AG09309 (cell line): ENCODE results near the gene CEP112.

Experiments used
- DNase-seq: peaks from one replicate; pipeline ENCODE4 v3.0.0-alpha.2; 2010; ENCODE audit warnings: low read depth
- H3K4me3 ChIP-seq: 2 replicates; pipeline ENCODE4 v1.5.1; 2011; ENCODE audit warnings: mild to moderate bottlenecking, low read depth, low read length, moderate library complexity; ENCODE audit not compliant: control insufficient read depth
- CTCF ChIP-seq: IDR thresholded peaks from 2 replicates; pipeline ENCODE4 v1.5.1; 2011; ENCODE audit warnings: mild to moderate bottlenecking, low read depth, low read length, inconsistent platforms; ENCODE audit not compliant: insufficient read depth, control insufficient read depth; ENCODE audit errors: missing control alignments

Gene CEP112

GRCh38 chr17:66190738-66191592, 968 bp downstream of the CEP112 start:
- peak overlapping the region; percentile 67 for H3K4me3 ChIP-seq
- TF ChIP-seq CTCF = no peak
- DNase-seq = no peak

- no peak for TF ChIP-seq CTCF
- DNase-seq = no peak
- no peak overlapping the region for H3K4me3 ChIP-seq
These were observed 4.2 kb downstream of the CEP112 start for GRCh38 chr17:66187718-66188117.

- no peak overlapping the region for H3K4me3 ChIP-seq
- no peak for DNase-seq
- TF ChIP-seq CTCF = no peak
These were observed 6.1 kb downstream of the CEP112 start for GRCh38 chr17:66185862-66186261.

- TF ChIP-seq CTCF = no peak
- no peak overlapping the region for H3K4me3 ChIP-seq
- no peak for DNase-seq
These were observed 7.5 kb downstream of the CEP112 start for GRCh38 chr17:66184392-66184791.

GRCh38 chr17:66183529-66183928, 8.4 kb downstream of the CEP112 start:
- H3K4me3 ChIP-seq = no peak overlapping the region
- TF ChIP-seq CTCF = no peak
- no peak for DNase-seq

GRCh38 chr17:66178642-66179041, 13.3 kb downstream of the CEP112 start:
- DNase-seq = no peak
- TF ChIP-seq CTCF = no peak
- H3K4me3 ChIP-seq = no peak overlapping the region
